Gastrocnemius medialis (tissue), 4 donors: Measurements from ENCODE around the gene ARHGEF11. TPM values are rescaled to one million over a fixed set of nuclear protein-coding genes. Genes with fewer than 3 reads are reported as not detected.

Source experiments
- ATAC-seq, 2 donors: fragments of 150-250 bp; one replicate each; pipeline ENCODE4 v1.9.1; 2016
- DNase-seq, 2 donors: peaks; one replicate each; pipeline ENCODE4 v3.0.0-alpha.2; 2019
- H3K27ac ChIP-seq, 4 donors: fragments of 200-600 bp; sonication (generic); 1 replicate in 1 of 4; 2 replicates in 3 of 4; pipeline ENCODE4 v1.5.1; 2016 to 2018; ENCODE audit warnings: mild to moderate bottlenecking in 2 of 4, moderate library complexity in 1 of 4
- H3K27me3 ChIP-seq, 3 donors: fragments of 200-600 bp; sonication (generic) in 2 of 3; 1 replicate in 1 of 3; 2 replicates in 2 of 3; pipeline versions ENCODE4 v1.5.1 to v1.6.0; 2016 to 2019; ENCODE audit warnings: mild to moderate bottlenecking in 1 of 3, moderate library complexity in 1 of 3
- H3K36me3 ChIP-seq, 2 donors: fragments of 200-600 bp; sonication (generic) in 1 of 2; one replicate each; pipeline ENCODE4 v1.5.1; 2017 to 2018
- H3K4me1 ChIP-seq, 2 donors: fragments of 200-600 bp; sonication (generic) in 1 of 2; one replicate each; pipeline ENCODE4 v1.5.1; 2016 to 2017; ENCODE audit warnings: mild to moderate bottlenecking in 2 of 2
- H3K4me3 ChIP-seq, 4 donors: fragments of 200-600 bp; sonication (generic) in 3 of 4; 1 replicate in 1 of 4; 2 replicates in 3 of 4; pipeline ENCODE4 v1.5.1; 2016 to 2019; ENCODE audit warnings: mild to moderate bottlenecking in 2 of 4
- H3K9me3 ChIP-seq, 3 donors: fragments of 200-600 bp; sonication (generic) in 2 of 3; 1 replicate in 1 of 3; 2 replicates in 2 of 3; pipeline ENCODE4 v1.5.1; 2016 to 2019
- POLR2A ChIP-seq, 2 donors: fragments of 450-650 bp; IDR thresholded peaks; one replicate each; pipeline ENCODE4 v1.6.1; 2017; ENCODE audit warnings: antibody characterized with exemption in 2 of 2, mild to moderate bottlenecking in 2 of 2, moderate library complexity in 2 of 2
- in situ Hi-C, 4 donors: fragments of 200-750 bp; cut with MboI; loops; one replicate each; pipeline versions ENCODE4 v1.15.0 to v1.8.0; 2017; ENCODE audit warnings: low sequenced_read_pairs in 4 of 4
- intact Hi-C: fragments of 100-400 bp; cut with DNase I; formaldehyde crosslinking; loops from one replicate; pipeline ENCODE4 v1.15.1; 2023; ENCODE audit warnings: low total_unique reads
- total RNA-seq, 4 donors: library from RNA; depleted of rRNA; stranded (reverse); fragments of >200 nt; gene quantifications; one replicate each; pipeline versions ENCODE4 v1.1.0 to v1.2.3, GENCODE V29; 2016
- TF ChIP-seq, protein P1 (sequence below), 5 experiments: fragments of 450-650 bp in 3 of 5; fragments of 200-600 bp in 2 of 5; sonication (generic) in 2 of 5; IDR thresholded peaks in 4 of 5; conservative IDR thresholded peaks in 1 of 5; 1 replicate in 4 of 5; 2 replicates in 1 of 5; pipeline ENCODE4 v1.5.1; 2016 to 2019; ENCODE audit warnings: antibody characterized with exemption in 5 of 5, mild to moderate bottlenecking in 3 of 5, moderate library complexity in 3 of 5

Gene ARHGEF11
- total RNA-seq, 4 donors from 2014 or later = 19.5 to 33.4 (median 27.7) TPM

GRCh38 chr1:156935505-156936128 lies 109.9 kb downstream of the ARHGEF11 start:
- no peaks in the 10 kb centered on the region for H3K27me3 ChIP-seq
- in situ Hi-C loops = no loop called here
- DNase-seq (no peak), ATAC-seq (no peak)
- H3K9me3 ChIP-seq = no peaks in the 10 kb centered on the region
- intact Hi-C loops = no loop called here
- H3K36me3 ChIP-seq = peaks cover 0 to 45% of the 10 kb centered on the region in 2 donors
- H3K4me3 ChIP-seq = no peak overlapping the region
- H3K27ac ChIP-seq = no peak overlapping the region
- no peaks in the 10 kb centered on the region for H3K4me1 ChIP-seq
- no peak for TF ChIP-seq POLR2A (IDR thresholded peaks at IDR 0.05)
- TF ChIP-seq, protein P1, sequence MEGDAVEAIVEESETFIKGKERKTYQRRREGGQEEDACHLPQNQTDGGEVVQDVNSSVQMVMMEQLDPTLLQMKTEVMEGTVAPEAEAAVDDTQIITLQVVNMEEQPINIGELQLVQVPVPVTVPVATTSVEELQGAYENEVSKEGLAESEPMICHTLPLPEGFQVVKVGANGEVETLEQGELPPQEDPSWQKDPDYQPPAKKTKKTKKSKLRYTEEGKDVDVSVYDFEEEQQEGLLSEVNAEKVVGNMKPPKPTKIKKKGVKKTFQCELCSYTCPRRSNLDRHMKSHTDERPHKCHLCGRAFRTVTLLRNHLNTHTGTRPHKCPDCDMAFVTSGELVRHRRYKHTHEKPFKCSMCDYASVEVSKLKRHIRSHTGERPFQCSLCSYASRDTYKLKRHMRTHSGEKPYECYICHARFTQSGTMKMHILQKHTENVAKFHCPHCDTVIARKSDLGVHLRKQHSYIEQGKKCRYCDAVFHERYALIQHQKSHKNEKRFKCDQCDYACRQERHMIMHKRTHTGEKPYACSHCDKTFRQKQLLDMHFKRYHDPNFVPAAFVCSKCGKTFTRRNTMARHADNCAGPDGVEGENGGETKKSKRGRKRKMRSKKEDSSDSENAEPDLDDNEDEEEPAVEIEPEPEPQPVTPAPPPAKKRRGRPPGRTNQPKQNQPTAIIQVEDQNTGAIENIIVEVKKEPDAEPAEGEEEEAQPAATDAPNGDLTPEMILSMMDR (IDR thresholded peaks at IDR 0.05 in 4 of 5, conservative IDR thresholded peaks at IDR 0.05 in 1 of 5) = no peak

GRCh38 chr1:156933136-156933535 lies 112.4 kb downstream of the ARHGEF11 start:
- TF ChIP-seq, protein P1 (IDR thresholded peaks at IDR 0.05 in 4 of 5, conservative IDR thresholded peaks at IDR 0.05 in 1 of 5) = no peak
- no peak for TF ChIP-seq POLR2A (IDR thresholded peaks at IDR 0.05)
- DNase-seq = no peak
- no peaks in the 10 kb centered on the region for H3K9me3 ChIP-seq
- H3K36me3 ChIP-seq = peaks cover 0 to 21% of the 10 kb centered on the region in 2 donors
- in situ Hi-C loops = no loop called here
- peaks cover 8 to 12% (median 10%) of the 10 kb centered on the region in 3 donors for H3K27me3 ChIP-seq
- H3K4me3 ChIP-seq = no peak overlapping the region
- no peak overlapping the region for H3K27ac ChIP-seq
- ATAC-seq = no peak
- intact Hi-C loops = no loop called here
- H3K4me1 ChIP-seq = no peaks in the 10 kb centered on the region

DNA sequence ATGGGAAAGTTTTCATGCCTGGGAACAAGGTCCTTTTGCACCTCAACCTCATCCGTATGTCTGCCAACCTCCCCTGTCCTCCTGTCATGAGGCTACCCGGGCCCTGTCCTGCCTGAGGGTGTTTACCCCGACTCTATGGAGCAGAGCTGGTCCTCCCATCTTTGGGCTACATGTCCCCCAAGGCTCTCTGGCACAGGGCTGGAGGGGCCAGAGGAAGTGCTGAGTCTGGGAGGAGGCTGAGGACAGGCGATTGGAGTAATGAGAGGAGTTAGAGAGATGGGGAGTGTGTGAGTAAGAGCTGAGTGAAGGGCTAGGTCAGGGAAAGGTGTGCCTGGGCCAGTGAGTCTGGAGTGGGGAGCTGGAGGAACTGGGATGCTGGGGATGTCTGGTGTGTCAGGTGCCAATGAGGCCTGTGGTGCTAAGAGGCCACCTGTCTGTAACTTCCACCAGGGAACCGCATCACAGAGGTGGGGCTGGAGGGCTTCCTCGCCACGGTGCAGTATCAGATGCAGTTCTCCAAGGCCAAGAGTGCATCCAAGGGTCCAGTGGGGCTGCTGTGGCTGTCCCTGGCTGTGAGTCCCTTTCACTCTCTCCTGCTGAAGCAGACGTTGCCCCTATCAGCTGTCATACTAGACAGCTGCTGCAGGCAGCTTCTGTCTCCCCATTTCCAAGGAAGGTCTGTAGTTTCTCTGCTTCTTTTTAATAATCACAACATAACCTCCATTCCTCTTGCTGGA lies 113.4 kb downstream of the ARHGEF11 start:
- Histone ChIP-seq H3K27me3 (peaks cover 17 to 21% (median 20%) of the 10 kb centered on the region in 3 donors), H3K36me3 (peaks cover 0 to 11% of the 10 kb centered on the region in 2 donors), H3K4me3 (no peak overlapping the region), H3K4me1 (peaks cover 3 to 6% of the 10 kb centered on the region in 2 donors), H3K9me3 (no peaks in the 10 kb centered on the region), H3K27ac (no peak overlapping the region)
- no peak for ATAC-seq
- intact Hi-C loops (no loop called here), in situ Hi-C loops (no loop called here)
- no peak for TF ChIP-seq POLR2A (IDR thresholded peaks at IDR 0.05)
- TF ChIP-seq, protein P1 (IDR thresholded peaks at IDR 0.05 in 4 of 5, conservative IDR thresholded peaks at IDR 0.05 in 1 of 5) = no peak
- DNase-seq = no peak

- in situ Hi-C loops = no loop called here
- no peak for ATAC-seq
These were observed 114.2 kb downstream of the ARHGEF11 start for GRCh38 chr1:156931211-156931952.

More at GRCh38 chr1:156931211-156931952, 114.2 kb downstream of the ARHGEF11 start:
- Histone ChIP-seq H3K27me3 (peaks cover 23 to 29% (median 28%) of the 10 kb centered on the region in 3 donors), H3K36me3 (peaks cover 0 to 8% of the 10 kb centered on the region in 2 donors), H3K9me3 (no peaks in the 10 kb centered on the region), H3K4me1 (peaks cover 3 to 6% of the 10 kb centered on the region in 2 donors), H3K4me3 (no peak overlapping the region), H3K27ac (no peak overlapping the region)
- DNase-seq = no peak
- intact Hi-C loops = no loop called here
- TF ChIP-seq POLR2A (IDR thresholded peaks at IDR 0.05) = no peak
- TF ChIP-seq, protein P1 (IDR thresholded peaks at IDR 0.05 in 4 of 5, conservative IDR thresholded peaks at IDR 0.05 in 1 of 5) = no peak
